Measurements from ENCODE around the gene MCMBP.
A peak's percentile ranks its signal among the peaks of the same experiment; 100 is the strongest.
"Not testable (repeated sequence)": the region's sequence is repeated elsewhere in the genome, so short reads cannot be mapped to it uniquely, and the experiment has no call there.

The MCMBP gene

GRCh38 chr10:119827430-119827829 lies 45.2 kb downstream of the MCMBP start:
- DNase-seq = no peak

- DNase-seq = no peak
Observed at GRCh38 chr10:119826771-119827170, 45.9 kb downstream of the MCMBP start.

- no peak for DNase-seq
Observed at GRCh38 chr10:119824299-119824698, 48.3 kb downstream of the MCMBP start.

GRCh38 chr10:119821182-119821581 lies 51.5 kb downstream of the MCMBP start:
- DNase-seq = no peak

- DNase-seq = no peak
Observed at GRCh38 chr10:119818889-119819270, 53.8 kb downstream of the MCMBP start.

- DNase-seq = no peak
Observed at GRCh38 chr10:119817991-119818888, 54.4 kb downstream of the MCMBP start.

GRCh38 chr10:119815671-119816070 lies 57.0 kb downstream of the MCMBP start:
- DNase-seq = no peak

GRCh38 chr10:119812684-119813083 lies 60.0 kb downstream of the MCMBP start:
- DNase-seq = peak; percentile 17

GRCh38 chr10:119811122-119811521 lies 61.5 kb downstream of the MCMBP start:
- no peak for DNase-seq

- peak; percentile 10 for DNase-seq
Observed at GRCh38 chr10:119807960-119808697, 64.5 kb downstream of the MCMBP start.

GRCh38 chr10:119806334-119807130 lies 66.1 kb downstream of the MCMBP start:
- no peak for DNase-seq

GRCh38 chr10:119805702-119806230 lies 66.9 kb downstream of the MCMBP start:
- no peak for DNase-seq

GRCh38 chr10:119803264-119803663 lies 69.4 kb downstream of the MCMBP start:
- no peak for DNase-seq

- DNase-seq = no peak
Observed at GRCh38 chr10:119801998-119802538, 70.6 kb downstream of the MCMBP start.

- no peak for DNase-seq
Observed at GRCh38 chr10:119801176-119801575, 71.5 kb downstream of the MCMBP start.

GRCh38 chr10:119796039-119796438 lies 76.6 kb downstream of the MCMBP start:
- no peak for DNase-seq

- not testable (repeated sequence) for DNase-seq
Observed at GRCh38 chr10:119795101-119795500, 77.5 kb downstream of the MCMBP start.

- DNase-seq = peak; percentile 4
Observed at GRCh38 chr10:119786117-119786769, 86.4 kb downstream of the MCMBP start.

GRCh38 chr10:119784340-119785067 lies 88.1 kb downstream of the MCMBP start:
- DNase-seq = peak; percentile 34

- no peak for DNase-seq
Observed at GRCh38 chr10:119783665-119784027, 89.0 kb downstream of the MCMBP start.

- no peak for DNase-seq
Observed at GRCh38 chr10:119782981-119783664, 89.5 kb downstream of the MCMBP start.
